Measurements from ENCODE around the gene HSPA6.
"Not testable (repeated sequence)": the region's sequence is repeated elsewhere in the genome, so short reads cannot be mapped to it uniquely, and the experiment has no call there.

HSPA6 gene

GRCh38 chr1:161563522-161563921, 39.2 kb downstream of the HSPA6 start:
- DNase-seq, result not testable (repeated sequence)

GRCh38 chr1:161566602-161566960, 42.2 kb downstream of the HSPA6 start:
- DNase-seq, result not testable (repeated sequence)

GRCh38 chr1:161571703-161572102, 47.4 kb downstream of the HSPA6 start:
- DNase-seq, result not testable (repeated sequence)

Measured in NCI-H1436 (cell line).